RWPE2 (cell line): ENCODE data around the gene MAG.

Source experiments
- ATAC-seq: fragments of 200-7000 bp; cut with Tn5 transposase; 3 replicates; pipeline ENCODE4 v1.9.1; 2021; ENCODE audit warnings: low read depth
- DNase-seq: peaks from one replicate; pipeline ENCODE4 v3.0.0-alpha.2; 2020; ENCODE audit warnings: low spot score
- H3K27ac ChIP-seq: fragments of 450-650 bp; 2 replicates; pipeline ENCODE4 v1.5.1; 2017; ENCODE audit warnings: mild to moderate bottlenecking; ENCODE audit not compliant: poor library complexity, severe bottlenecking
- H3K27me3 ChIP-seq: fragments of 250-450 bp; sonication (Bioruptor Pico); 2 replicates; pipeline ENCODE4 v1.5.1; 2021; ENCODE audit warnings: mild to moderate bottlenecking, moderate library complexity; ENCODE audit not compliant: insufficient read depth, poor library complexity, severe bottlenecking
- H3K36me3 ChIP-seq: fragments of 250-450 bp; sonication (Bioruptor Pico); 2 replicates; pipeline ENCODE4 v1.5.1; 2020; ENCODE audit warnings: low read depth, mild to moderate bottlenecking, moderate library complexity
- H3K4me1 ChIP-seq: fragments of 250-450 bp; sonication (Bioruptor Pico); 2 replicates; pipeline ENCODE4 v1.5.1; 2021; ENCODE audit warnings: mild to moderate bottlenecking, moderate library complexity; ENCODE audit not compliant: insufficient read depth, poor library complexity, severe bottlenecking
- H3K4me3 ChIP-seq: fragments of 250-450 bp; sonication (Bioruptor Pico); 2 replicates; pipeline ENCODE4 v1.5.1; 2021; ENCODE audit warnings: mild to moderate bottlenecking, moderate library complexity; ENCODE audit not compliant: severe bottlenecking
- H3K9me3 ChIP-seq: fragments of 250-450 bp; sonication (Bioruptor Pico); 2 replicates; pipeline ENCODE4 v1.5.1; 2021; ENCODE audit warnings: mild to moderate bottlenecking, moderate library complexity; ENCODE audit not compliant: severe bottlenecking
- CTCF ChIP-seq: fragments of 450-650 bp; IDR thresholded peaks from one replicate; pipeline ENCODE4 v1.5.1; 2017; ENCODE audit warnings: mild to moderate bottlenecking, moderate library complexity; ENCODE audit not compliant: poor library complexity, severe bottlenecking

Gene MAG

GRCh38 chr19:35302446-35302845, 10.5 kb downstream of the MAG start:
- Histone ChIP-seq H3K4me3 (no peak overlapping the region), H3K4me1 (no peaks in the 10 kb centered on the region), H3K27me3 (no peaks in the 10 kb centered on the region), H3K9me3 (no peaks in the 10 kb centered on the region), H3K36me3 (no peaks in the 10 kb centered on the region), H3K27ac (no peak overlapping the region)
- no peak for DNase-seq
- no peak for TF ChIP-seq CTCF
- ATAC-seq = no peak

- H3K4me3 ChIP-seq = no peak overlapping the region
- H3K27ac ChIP-seq = no peak overlapping the region
- no peaks in the 10 kb centered on the region for H3K9me3 ChIP-seq
- DNase-seq (no peak), ATAC-seq (no peak)
- no peak for TF ChIP-seq CTCF
- no peaks in the 10 kb centered on the region for H3K4me1 ChIP-seq
- no peaks in the 10 kb centered on the region for H3K27me3 ChIP-seq
- H3K36me3 ChIP-seq = no peaks in the 10 kb centered on the region
Measured at GRCh38 chr19:35303357-35303915, 11.5 kb downstream of the MAG start.

- Histone ChIP-seq H3K4me1 (no peaks in the 10 kb centered on the region), H3K4me3 (no peak overlapping the region), H3K36me3 (no peaks in the 10 kb centered on the region), H3K27ac (no peak overlapping the region), H3K9me3 (no peaks in the 10 kb centered on the region), H3K27me3 (no peaks in the 10 kb centered on the region)
- no peak for TF ChIP-seq CTCF
- DNase-seq (no peak), ATAC-seq (no peak)
Measured at GRCh38 chr19:35304036-35304435, 12.1 kb downstream of the MAG start.

- Histone ChIP-seq H3K27me3 (no peaks in the 10 kb centered on the region), H3K4me3 (no peak overlapping the region), H3K27ac (no peak overlapping the region), H3K4me1 (no peaks in the 10 kb centered on the region), H3K36me3 (no peaks in the 10 kb centered on the region), H3K9me3 (no peaks in the 10 kb centered on the region)
- TF ChIP-seq CTCF = no peak
- ATAC-seq (no peak), DNase-seq (no peak)
Measured at GRCh38 chr19:35305181-35305580, 13.2 kb downstream of the MAG start.

GRCh38 chr19:35306473-35307246, 14.7 kb downstream of the MAG start:
- no peaks in the 10 kb centered on the region for H3K9me3 ChIP-seq
- DNase-seq (no peak), ATAC-seq (peak; percentile 44; the same call in 2 of the 3 replicates)
- H3K4me3 ChIP-seq = no peak overlapping the region
- no peaks in the 10 kb centered on the region for H3K36me3 ChIP-seq
- no peak overlapping the region for H3K27ac ChIP-seq
- H3K27me3 ChIP-seq = no peaks in the 10 kb centered on the region
- peak; percentile 45 for TF ChIP-seq CTCF
- H3K4me1 ChIP-seq = no peaks in the 10 kb centered on the region
